GM21737 (cell line): ENCODE results near the gene SELENOF.
"Not testable (repeated sequence)": the region's sequence is repeated elsewhere in the genome, so short reads cannot be mapped to it uniquely, and the experiment has no call there.

Source experiments
- ATAC-seq: cut with Tn5 transposase; IDR thresholded peaks from one replicate; pipeline ENCODE4 v1.9.1; 2021; ENCODE audit warnings: mild to moderate bottlenecking, moderate library complexity; ENCODE audit not compliant: unreplicated experiment

The SELENOF gene

GRCh38 chr1:86922445-86922844 lies 8.5 kb upstream of the SELENOF start:
- no peak for ATAC-seq

GRCh38 chr1:86916752-86917151 lies 2.8 kb upstream of the SELENOF start:
- no peak for ATAC-seq

- ATAC-seq = no peak
These were observed 1.9 kb upstream of the SELENOF start for GRCh38 chr1:86915737-86916235.

- ATAC-seq = peak; percentile 19
These were observed 1.2 kb upstream of the SELENOF start for GRCh38 chr1:86914998-86915736.

- no peak for ATAC-seq
These were observed 673 bp upstream of the SELENOF start, which contains the start of gene HS2ST1 for GRCh38 chr1:86914601-86914997. HS2ST1 (plus strand) TSS chr1:86914635.

GRCh38 chr1:86913399-86913895 lies 479 bp downstream of the SELENOF start:
- ATAC-seq = no peak

- ATAC-seq = no peak
These were observed 1.5 kb downstream of the SELENOF start for GRCh38 chr1:86912281-86912900.

GRCh38 chr1:86906419-86906818 lies 7.5 kb downstream of the SELENOF start:
- no peak for ATAC-seq

- no peak for ATAC-seq
These were observed 8.1 kb downstream of the SELENOF start for GRCh38 chr1:86905875-86906274.

- not testable (repeated sequence) for ATAC-seq
These were observed 14.5 kb downstream of the SELENOF start for GRCh38 chr1:86899401-86899800.

GRCh38 chr1:86888327-86888726 lies 25.6 kb downstream of the SELENOF start:
- ATAC-seq = no peak

GRCh38 chr1:86887479-86888162 lies 26.3 kb downstream of the SELENOF start:
- peak; percentile 51 for ATAC-seq

- no peak for ATAC-seq
These were observed 38.2 kb downstream of the SELENOF start for GRCh38 chr1:86875722-86876121.

- no peak for ATAC-seq
These were observed 41.8 kb downstream of the SELENOF start for GRCh38 chr1:86872086-86872485.

- no peak for ATAC-seq
These were observed 42.9 kb downstream of the SELENOF start for GRCh38 chr1:86871001-86871400.

GRCh38 chr1:86868477-86868876 lies 45.4 kb downstream of the SELENOF start:
- ATAC-seq = no peak

- ATAC-seq = not testable (repeated sequence)
These were observed 46.6 kb downstream of the SELENOF start for GRCh38 chr1:86867278-86867677.

GRCh38 chr1:86866665-86867064 lies 47.3 kb downstream of the SELENOF start:
- no peak for ATAC-seq

GRCh38 chr1:86865973-86866637 lies 47.8 kb downstream of the SELENOF start:
- no peak for ATAC-seq

GRCh38 chr1:86862920-86863319 lies 51.0 kb downstream of the SELENOF start:
- ATAC-seq = no peak

- no peak for ATAC-seq
These were observed 52.5 kb downstream of the SELENOF start for GRCh38 chr1:86861424-86861823.
